Activated T-cell treated with anti-CD3 and anti-CD28 coated beads, Interleukin-2, amount 50 U/mL, for 24 hours (primary cell): ENCODE data around the gene BTNL9.
A peak's percentile ranks its signal among the peaks of the same experiment; 100 is the strongest.

Experiments used
- DNase-seq: peaks from one replicate; pipeline ENCODE4 v3.0.0-alpha.2; 2020
- H3K27ac Mint-ChIP-seq: 2 replicates; pipeline ENCODE4 v1.8.0; 2020; ENCODE audit warnings: mild to moderate bottlenecking, mixed read lengths
- H3K27me3 Mint-ChIP-seq: 2 replicates; pipeline ENCODE4 v1.8.0; 2020; ENCODE audit warnings: mixed read lengths
- H3K36me3 Mint-ChIP-seq: 2 replicates; pipeline ENCODE4 v1.8.0; 2020; ENCODE audit warnings: low read depth, mixed read lengths
- H3K4me1 Mint-ChIP-seq: 2 replicates; pipeline ENCODE4 v1.8.0; 2020; ENCODE audit warnings: low read depth, mixed read lengths
- H3K4me3 Mint-ChIP-seq: 2 replicates; pipeline ENCODE4 v1.8.0; 2020; ENCODE audit warnings: mild to moderate bottlenecking, moderate library complexity, mixed read lengths
- H3K9me3 Mint-ChIP-seq: 2 replicates; pipeline ENCODE4 v1.8.0; 2020; ENCODE audit warnings: mixed read lengths

The BTNL9 gene

GRCh38 chr5:181050016-181050415, 9.9 kb downstream of the BTNL9 start:
- H3K4me3 Mint-ChIP-seq: no peak overlapping the region
- no peaks in the 10 kb centered on the region for H3K9me3 Mint-ChIP-seq
- peaks cover 63% of the 10 kb centered on the region for H3K27me3 Mint-ChIP-seq
- no peak for DNase-seq
- H3K4me1 Mint-ChIP-seq: peaks cover 15% of the 10 kb centered on the region
- no peaks in the 10 kb centered on the region for H3K36me3 Mint-ChIP-seq
- no peak overlapping the region for H3K27ac Mint-ChIP-seq

DNA sequence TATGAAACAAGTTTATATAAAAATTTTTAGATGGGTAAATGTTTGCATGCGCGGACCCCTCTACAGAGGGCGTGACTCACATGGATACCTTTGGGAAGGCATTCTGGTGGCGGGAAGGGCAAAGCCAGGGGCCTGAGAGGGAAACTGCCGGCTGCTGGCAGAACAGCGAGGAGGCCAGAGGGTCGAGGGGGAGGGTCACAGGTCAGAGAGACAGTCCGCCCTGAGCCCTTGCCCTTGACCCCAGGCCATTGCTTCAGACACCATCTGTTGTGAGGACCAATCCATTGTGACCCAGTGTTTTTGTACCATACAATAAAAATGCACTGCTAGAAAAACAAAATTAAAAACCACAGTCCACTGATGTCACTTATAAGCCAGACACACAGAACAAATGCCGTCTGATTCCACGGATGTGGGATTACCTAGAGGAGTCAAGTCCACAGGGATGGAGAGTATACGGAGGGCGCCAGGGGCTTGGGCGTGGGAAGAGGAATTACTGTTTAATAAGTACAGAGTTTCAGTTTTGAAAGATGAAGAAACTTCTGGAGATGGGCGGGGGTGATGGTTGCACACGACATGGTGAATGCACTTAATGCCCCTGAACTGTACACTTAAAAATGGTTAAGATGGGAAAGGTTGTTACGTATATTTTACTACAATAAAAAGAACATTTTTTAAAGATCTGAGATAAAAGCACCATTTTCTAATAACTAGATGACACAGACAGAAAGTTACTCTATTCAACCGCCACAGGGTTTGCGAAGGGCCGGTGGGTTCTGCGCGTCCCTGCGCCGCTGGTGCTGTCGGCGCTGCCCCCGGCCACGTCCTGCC, 12.0 kb downstream of the BTNL9 start:
- no peak overlapping the region for H3K27ac Mint-ChIP-seq
- no peaks in the 10 kb centered on the region for H3K9me3 Mint-ChIP-seq
- no peaks in the 10 kb centered on the region for H3K36me3 Mint-ChIP-seq
- H3K4me1 Mint-ChIP-seq: peaks cover 15% of the 10 kb centered on the region
- peak overlapping the region; percentile 51 for H3K4me3 Mint-ChIP-seq
- H3K27me3 Mint-ChIP-seq: peaks cover 84% of the 10 kb centered on the region
- DNase-seq: no peak

- peaks cover 86% of the 10 kb centered on the region for H3K27me3 Mint-ChIP-seq
- no peak overlapping the region for H3K27ac Mint-ChIP-seq
- peak overlapping the region; percentile 64 for H3K4me3 Mint-ChIP-seq
- DNase-seq: peak; percentile 47
- peaks cover 15% of the 10 kb centered on the region for H3K4me1 Mint-ChIP-seq
- H3K9me3 Mint-ChIP-seq: no peaks in the 10 kb centered on the region
- no peaks in the 10 kb centered on the region for H3K36me3 Mint-ChIP-seq
These were observed 12.8 kb downstream of the BTNL9 start for GRCh38 chr5:181052672-181053487.

GRCh38 chr5:181053488-181054121, 13.5 kb downstream of the BTNL9 start:
- Mint-ChIP-seq H3K36me3 (no peaks in the 10 kb centered on the region), H3K4me1 (peaks cover 15% of the 10 kb centered on the region), H3K27ac (no peak overlapping the region), H3K9me3 (no peaks in the 10 kb centered on the region), H3K4me3 (peak overlapping the region; percentile 64), H3K27me3 (peaks cover 88% of the 10 kb centered on the region)
- DNase-seq: peak; percentile 42

GRCh38 chr5:181054138-181054537, 14.1 kb downstream of the BTNL9 start:
- peaks cover 90% of the 10 kb centered on the region for H3K27me3 Mint-ChIP-seq
- no peak for DNase-seq
- H3K27ac Mint-ChIP-seq: no peak overlapping the region
- no peaks in the 10 kb centered on the region for H3K9me3 Mint-ChIP-seq
- no peaks in the 10 kb centered on the region for H3K36me3 Mint-ChIP-seq
- peak overlapping the region; percentile 64 for H3K4me3 Mint-ChIP-seq
- H3K4me1 Mint-ChIP-seq: peaks cover 15% of the 10 kb centered on the region

GRCh38 chr5:181054871-181055459, 14.9 kb downstream of the BTNL9 start:
- Mint-ChIP-seq H3K27me3 (peaks cover 88% of the 10 kb centered on the region), H3K4me3 (no peak overlapping the region), H3K4me1 (peaks cover 15% of the 10 kb centered on the region), H3K27ac (no peak overlapping the region), H3K36me3 (no peaks in the 10 kb centered on the region), H3K9me3 (no peaks in the 10 kb centered on the region)
- DNase-seq: no peak

DNA sequence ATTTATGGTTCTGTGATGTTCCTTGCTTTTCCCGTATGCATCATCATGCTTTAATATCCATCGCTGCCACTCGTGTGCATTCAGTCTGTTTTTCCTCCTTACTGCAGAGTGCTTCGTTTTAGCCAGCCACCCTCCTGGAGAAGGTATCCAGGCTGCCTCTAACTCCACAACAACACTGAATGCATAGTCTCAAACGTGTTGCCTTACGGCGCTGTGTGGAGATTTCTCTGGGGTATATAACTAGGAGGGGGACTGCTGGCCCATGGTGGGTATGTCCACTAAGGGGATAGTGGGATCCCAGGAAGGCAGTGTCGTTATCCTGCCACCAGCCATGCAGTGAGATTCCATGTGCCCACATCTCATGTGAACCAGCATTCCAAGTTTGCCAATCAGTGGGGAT, 16.4 kb downstream of the BTNL9 start:
- H3K36me3 Mint-ChIP-seq: no peaks in the 10 kb centered on the region
- no peaks in the 10 kb centered on the region for H3K9me3 Mint-ChIP-seq
- no peak for DNase-seq
- peaks cover 89% of the 10 kb centered on the region for H3K27me3 Mint-ChIP-seq
- H3K27ac Mint-ChIP-seq: no peak overlapping the region
- peaks cover 17% of the 10 kb centered on the region for H3K4me1 Mint-ChIP-seq
- H3K4me3 Mint-ChIP-seq: no peak overlapping the region

- H3K4me1 Mint-ChIP-seq: peaks cover 12% of the 10 kb centered on the region
- H3K4me3 Mint-ChIP-seq: no peak overlapping the region
- no peaks in the 10 kb centered on the region for H3K9me3 Mint-ChIP-seq
- no peaks in the 10 kb centered on the region for H3K36me3 Mint-ChIP-seq
- no peak overlapping the region for H3K27ac Mint-ChIP-seq
- H3K27me3 Mint-ChIP-seq: peaks cover 95% of the 10 kb centered on the region
- DNase-seq: no peak
These were observed 18.3 kb downstream of the BTNL9 start for GRCh38 chr5:181058321-181058720.

GRCh38 chr5:181058786-181059296, 18.8 kb downstream of the BTNL9 start:
- peaks cover 6% of the 10 kb centered on the region for H3K4me1 Mint-ChIP-seq
- DNase-seq: no peak
- H3K9me3 Mint-ChIP-seq: no peaks in the 10 kb centered on the region
- no peaks in the 10 kb centered on the region for H3K36me3 Mint-ChIP-seq
- peaks cover 93% of the 10 kb centered on the region for H3K27me3 Mint-ChIP-seq
- H3K4me3 Mint-ChIP-seq: no peak overlapping the region
- no peak overlapping the region for H3K27ac Mint-ChIP-seq

DNA sequence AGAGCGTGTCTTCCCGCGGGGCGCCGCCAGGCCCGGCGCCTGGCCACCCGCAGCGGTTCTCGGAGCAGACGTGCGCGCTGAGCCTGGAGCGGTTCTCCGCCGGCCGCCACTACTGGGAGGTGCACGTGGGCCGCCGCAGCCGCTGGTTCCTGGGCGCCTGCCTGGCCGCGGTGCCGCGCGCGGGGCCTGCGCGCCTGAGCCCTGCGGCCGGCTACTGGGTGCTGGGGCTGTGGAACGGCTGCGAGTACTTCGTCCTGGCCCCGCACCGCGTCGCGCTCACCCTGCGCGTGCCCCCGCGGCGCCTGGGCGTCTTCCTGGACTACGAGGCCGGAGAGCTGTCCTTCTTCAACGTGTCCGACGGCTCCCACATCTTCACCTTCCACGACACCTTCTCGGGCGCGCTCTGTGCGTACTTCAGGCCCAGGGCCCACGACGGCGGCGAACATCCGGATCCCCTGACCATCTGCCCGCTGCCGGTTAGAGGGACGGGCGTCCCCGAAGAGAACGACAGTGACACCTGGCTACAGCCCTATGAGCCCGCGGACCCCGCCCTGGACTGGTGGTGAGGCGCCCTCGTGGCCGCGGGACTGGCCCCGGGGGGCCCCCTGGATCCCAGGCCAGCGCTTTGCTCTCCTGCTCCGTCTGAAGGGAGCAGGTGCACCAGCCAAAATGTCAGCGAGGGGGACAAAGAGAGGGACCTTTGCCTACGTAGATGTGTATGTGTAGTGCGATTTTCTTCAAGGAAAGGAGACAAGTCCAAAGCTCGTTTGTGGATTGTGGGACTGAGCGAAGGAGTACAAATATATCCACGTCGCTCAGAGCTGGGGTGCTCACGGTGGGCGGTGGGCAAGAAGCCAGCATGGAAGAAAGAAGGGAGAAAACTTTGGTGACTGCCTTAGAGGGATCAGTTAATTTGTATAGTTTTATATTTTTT, 19.5 kb downstream of the BTNL9 start:
- Mint-ChIP-seq H3K27ac (no peak overlapping the region), H3K9me3 (no peaks in the 10 kb centered on the region), H3K27me3 (peaks cover 89% of the 10 kb centered on the region), H3K4me1 (peaks cover 2% of the 10 kb centered on the region), H3K4me3 (no peak overlapping the region), H3K36me3 (no peaks in the 10 kb centered on the region)
- no peak for DNase-seq

- Mint-ChIP-seq H3K27me3 (peaks cover 89% of the 10 kb centered on the region), H3K4me3 (no peak overlapping the region), H3K27ac (no peak overlapping the region), H3K36me3 (no peaks in the 10 kb centered on the region), H3K4me1 (peaks cover 2% of the 10 kb centered on the region), H3K9me3 (no peaks in the 10 kb centered on the region)
- DNase-seq: no peak
These were observed 20.1 kb downstream of the BTNL9 start for GRCh38 chr5:181060231-181060590.

GRCh38 chr5:181060924-181061323, 20.9 kb downstream of the BTNL9 start:
- no peaks in the 10 kb centered on the region for H3K36me3 Mint-ChIP-seq
- no peak overlapping the region for H3K4me3 Mint-ChIP-seq
- no peak overlapping the region for H3K27ac Mint-ChIP-seq
- H3K27me3 Mint-ChIP-seq: peaks cover 88% of the 10 kb centered on the region
- no peak for DNase-seq
- no peaks in the 10 kb centered on the region for H3K9me3 Mint-ChIP-seq
- peaks cover 2% of the 10 kb centered on the region for H3K4me1 Mint-ChIP-seq

GRCh38 chr5:181061645-181062044, 21.6 kb downstream of the BTNL9 start:
- no peaks in the 10 kb centered on the region for H3K9me3 Mint-ChIP-seq
- no peak for DNase-seq
- H3K27me3 Mint-ChIP-seq: peaks cover 88% of the 10 kb centered on the region
- no peaks in the 10 kb centered on the region for H3K36me3 Mint-ChIP-seq
- peaks cover 2% of the 10 kb centered on the region for H3K4me1 Mint-ChIP-seq
- no peak overlapping the region for H3K4me3 Mint-ChIP-seq
- no peak overlapping the region for H3K27ac Mint-ChIP-seq
